Inflammatory macrophage treated with lipopolysaccharide for 4 hours (primary cell): Measurements from ENCODE around the gene RAB1A.
"Not testable (repeated sequence)": the region's sequence is repeated elsewhere in the genome, so short reads cannot be mapped to it uniquely, and the experiment has no call there.

ENCODE experiments used
- DNase-seq: peaks from one replicate; pipeline ENCODE4 v3.0.0-alpha.2; 2020

RAB1A gene

DNA sequence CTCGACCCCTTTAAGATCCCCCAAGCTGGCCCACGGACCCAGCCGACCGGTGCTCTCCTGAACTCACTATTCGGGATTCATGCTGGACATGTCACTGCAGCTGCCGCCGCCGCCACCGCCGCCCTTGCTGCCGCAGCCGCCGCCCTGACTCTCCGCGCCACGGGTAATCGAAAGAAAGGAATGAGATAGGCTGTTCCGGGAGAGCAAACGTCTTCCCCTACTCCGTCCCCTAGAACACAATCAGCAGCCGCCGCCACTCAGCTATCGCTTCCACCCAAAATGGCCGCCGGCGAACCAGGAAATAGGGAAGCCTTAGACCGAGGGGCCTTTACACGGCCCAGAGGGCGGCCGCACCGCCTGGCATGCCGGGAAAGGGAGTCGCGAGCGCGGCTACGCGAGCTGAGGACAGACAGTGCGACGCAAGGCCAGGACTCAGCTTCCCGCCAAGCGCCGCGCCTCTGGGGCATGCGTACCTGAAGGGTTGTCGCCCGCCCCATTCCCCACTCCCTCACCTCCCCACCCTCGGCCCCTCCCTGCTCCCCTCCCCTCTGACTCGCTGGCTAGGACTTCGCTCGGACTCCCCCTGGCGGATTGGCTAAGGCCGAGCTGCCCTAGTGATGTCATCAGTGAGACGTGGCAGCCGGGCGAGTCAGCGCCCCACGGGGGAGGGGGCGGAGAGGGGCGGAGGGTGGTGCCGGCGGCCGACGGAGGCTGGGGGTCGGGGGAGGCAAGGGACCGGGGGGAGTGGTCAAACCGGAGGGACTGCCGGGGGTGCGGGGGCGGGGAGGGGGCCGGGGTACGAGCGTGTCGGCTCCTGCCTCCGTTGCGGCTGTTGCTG is at the start of gene RAB1A:
RAB1A (minus strand) TSS at position 281 of the 838 bp plus-strand sequence; CDS start at position 90, 191 bp downstream.
- DNase-seq: peak; percentile 100

DNA sequence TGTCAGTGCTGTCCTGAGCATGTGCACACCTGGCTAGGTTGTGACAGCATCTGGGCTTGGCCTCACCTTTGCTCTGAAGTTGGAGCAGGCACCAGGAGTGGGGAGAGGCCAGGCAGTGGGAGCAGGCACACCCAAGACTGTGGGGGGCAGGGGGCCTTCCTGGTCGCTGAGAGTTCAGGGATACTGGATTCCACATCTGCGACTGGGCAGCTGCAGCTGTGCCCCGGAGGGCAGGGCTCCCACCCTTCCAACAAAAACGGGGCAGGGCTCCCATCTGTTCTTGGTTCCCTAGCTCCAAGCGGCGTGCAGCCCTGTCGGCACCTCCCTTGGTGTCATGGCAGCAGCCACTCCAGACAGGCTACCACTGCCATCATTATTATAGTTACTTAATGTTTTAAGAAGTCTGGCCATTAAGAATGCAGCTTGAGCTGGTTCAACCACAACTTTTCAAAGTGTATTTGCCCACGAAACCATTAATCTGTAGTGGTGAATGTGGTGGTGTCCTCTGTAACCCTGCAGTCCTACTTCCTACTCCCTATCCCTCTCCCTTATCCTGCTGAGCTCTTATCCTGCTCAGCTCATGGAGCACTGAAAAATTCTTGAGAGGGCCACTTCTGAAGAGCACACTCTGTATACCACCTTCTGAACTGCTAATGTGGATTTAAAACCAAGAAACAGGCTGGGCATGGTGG is 48.0 kb upstream of the RAB1A start:
- DNase-seq: no peak

GRCh38 chr2:65175894-65176530 is 46.1 kb upstream of the RAB1A start:
- DNase-seq: no peak

- not testable (repeated sequence) for DNase-seq
Measured at GRCh38 chr2:65174031-65174430, 44.1 kb upstream of the RAB1A start.

DNA sequence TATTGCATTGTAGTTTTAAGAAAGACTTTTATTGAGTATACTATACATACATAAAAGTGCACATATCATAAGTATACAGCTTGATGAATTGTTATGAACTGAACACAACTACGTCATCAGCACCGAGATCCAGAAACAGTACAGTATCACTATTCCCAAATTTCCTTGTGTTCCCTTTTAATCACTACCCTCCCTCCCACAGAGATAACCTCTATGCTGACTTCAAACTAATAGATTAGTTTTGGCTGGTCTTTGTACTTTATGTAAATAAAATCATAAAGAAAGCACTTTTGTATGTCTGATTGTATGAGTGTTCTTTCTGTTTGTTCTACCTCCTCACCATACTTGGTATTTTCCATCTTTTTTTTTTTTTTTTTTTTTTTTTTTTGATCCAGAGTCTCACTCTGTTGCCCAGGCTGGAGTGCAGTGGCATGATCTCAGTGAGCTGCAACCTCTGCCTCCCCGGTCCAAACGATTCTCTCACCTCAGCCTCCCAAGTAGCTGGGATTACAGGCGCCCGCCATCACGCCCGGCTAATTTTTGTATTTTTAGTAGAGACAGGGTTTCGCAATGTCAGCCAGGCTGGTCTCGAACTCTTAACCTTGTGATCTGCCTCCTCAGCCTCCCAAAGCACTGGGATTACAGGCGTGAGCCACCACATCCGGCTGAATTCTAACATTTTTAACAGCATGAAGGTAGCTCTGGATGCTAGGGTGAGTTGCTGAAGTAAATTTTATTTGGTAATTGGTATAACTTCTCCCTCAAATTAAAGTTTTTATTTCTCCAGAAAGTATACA is 43.3 kb upstream of the RAB1A start:
- no peak for DNase-seq

GRCh38 chr2:65170611-65171477 is 40.9 kb upstream of the RAB1A start:
- not testable (repeated sequence) for DNase-seq

DNA sequence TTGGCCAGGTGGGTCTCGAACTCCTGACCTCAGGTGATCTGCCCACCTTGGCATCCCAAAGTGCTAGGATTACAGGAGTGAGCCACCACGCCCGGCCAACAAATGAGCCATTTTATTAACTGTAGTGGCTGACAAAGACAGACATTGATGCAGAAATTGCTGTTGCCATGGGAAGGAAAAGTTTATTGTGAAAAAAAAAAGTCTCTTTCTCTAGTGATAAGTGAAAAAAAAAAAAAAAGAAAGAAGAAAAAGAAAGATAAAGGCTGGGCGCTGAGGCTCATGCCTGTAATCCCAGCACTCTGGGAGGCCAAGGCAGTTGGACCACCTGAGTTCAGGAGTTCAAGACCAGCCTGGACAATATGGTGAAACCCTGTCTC is 39.8 kb upstream of the RAB1A start:
- DNase-seq: no peak

DNA sequence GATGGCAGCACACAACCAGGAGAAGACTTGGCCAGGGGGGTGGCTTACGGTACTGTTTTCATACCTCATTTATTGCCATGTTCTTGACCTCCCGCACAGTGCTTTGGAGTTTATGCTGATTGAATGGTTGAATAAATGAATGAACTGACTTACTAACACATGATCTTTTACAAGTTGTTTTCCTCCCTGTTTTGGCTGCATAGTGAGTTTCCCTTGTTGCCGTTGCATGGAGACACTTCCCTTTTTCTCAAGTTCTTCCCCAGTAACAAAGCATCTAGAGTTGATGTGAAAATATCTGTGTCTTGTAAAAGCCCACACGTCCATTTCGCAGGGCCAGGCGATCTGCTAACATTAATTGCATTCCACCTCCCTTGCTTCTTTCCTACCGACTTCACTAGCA is 35.7 kb upstream of the RAB1A start:
- peak; percentile 85 for DNase-seq

DNA sequence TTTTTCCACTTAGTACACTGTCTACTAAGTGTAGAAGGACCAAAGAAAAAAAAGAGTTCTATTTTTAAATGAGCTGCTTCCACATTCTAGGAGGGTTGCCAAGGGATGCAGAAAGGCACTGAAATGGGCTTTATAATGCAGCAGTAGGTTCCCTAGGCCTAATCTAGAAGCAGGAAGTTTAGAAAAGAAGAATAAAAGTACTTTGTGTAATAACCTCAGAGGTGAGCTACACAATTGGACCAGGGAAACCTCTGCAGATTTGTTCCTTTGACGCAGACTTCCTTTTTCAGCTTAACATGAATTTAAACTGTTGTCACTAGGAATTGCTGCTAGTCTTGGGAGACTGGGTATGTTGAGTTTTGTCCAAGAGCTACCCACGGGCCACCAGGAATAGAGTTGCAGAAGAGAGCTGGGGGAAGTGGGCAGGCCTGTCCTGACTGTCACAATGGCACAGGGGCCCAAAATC is 34.6 kb upstream of the RAB1A start:
- peak; percentile 41 for DNase-seq

DNA sequence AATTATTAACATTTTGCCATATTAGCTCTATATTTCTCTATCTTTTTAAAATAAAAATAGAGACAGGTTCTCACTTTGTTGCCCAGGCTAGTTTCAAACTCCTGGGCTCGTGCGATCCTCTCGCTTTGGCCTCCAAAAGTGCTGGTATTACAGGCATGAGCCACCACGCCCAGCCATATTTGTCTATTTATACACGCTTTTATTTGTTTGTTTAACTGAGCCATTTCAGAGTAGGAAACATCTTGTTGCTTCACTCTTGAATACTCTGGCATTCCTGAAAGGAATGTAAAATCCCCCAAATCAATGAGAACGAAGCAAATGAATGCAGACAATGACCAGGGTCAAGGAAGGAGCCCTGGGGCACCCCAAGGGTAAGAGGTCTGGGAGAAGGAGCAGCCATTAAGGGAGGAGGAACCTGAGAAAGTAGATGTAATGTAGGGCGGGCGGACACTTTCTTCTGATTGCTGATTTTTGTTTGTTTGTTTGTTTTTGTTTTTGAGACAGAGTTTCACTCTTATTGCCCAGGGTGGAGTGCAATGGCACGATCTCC is 31.7 kb upstream of the RAB1A start:
- no peak for DNase-seq

DNA sequence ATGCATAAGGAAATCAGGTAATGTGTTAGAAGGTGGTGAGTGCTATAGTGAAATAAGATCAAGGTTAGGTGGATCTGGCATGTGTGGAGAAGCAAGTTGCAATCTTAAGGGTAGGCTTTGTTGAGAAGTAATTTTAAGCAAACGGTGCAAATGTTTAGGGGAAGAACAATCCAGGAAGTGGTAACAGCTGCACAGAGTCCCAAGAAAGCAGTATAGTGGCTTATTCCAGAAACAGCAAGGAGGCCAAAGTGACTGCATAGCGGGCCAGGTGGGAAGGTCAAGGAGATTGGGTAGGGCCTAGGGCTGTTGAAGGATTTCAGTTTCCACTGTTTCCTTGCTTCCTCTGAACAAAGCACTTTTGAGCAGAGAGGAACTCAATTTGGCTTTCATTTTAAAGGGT is 30.0 kb upstream of the RAB1A start:
- peak; percentile 25 for DNase-seq

DNA sequence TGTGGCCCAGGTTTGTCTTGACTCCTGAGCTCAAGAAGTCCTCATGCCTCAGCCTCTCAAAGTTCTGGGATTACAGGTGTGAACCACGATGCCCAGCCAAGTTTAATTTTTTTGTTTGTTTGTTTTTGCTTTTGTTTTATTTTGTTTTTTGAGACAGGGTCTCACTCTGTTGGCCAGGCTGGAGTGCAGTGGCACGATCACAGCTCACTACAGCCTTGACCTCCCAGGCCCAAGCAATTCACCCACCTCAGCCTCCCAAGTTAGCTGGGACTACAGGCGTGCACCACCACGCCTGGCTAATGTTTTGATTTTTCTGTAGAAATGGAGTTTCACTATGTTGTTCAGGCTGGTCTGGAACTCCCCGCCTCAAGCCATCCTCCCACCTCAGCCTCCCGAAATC is 29.4 kb upstream of the RAB1A start:
- DNase-seq: no peak

DNA sequence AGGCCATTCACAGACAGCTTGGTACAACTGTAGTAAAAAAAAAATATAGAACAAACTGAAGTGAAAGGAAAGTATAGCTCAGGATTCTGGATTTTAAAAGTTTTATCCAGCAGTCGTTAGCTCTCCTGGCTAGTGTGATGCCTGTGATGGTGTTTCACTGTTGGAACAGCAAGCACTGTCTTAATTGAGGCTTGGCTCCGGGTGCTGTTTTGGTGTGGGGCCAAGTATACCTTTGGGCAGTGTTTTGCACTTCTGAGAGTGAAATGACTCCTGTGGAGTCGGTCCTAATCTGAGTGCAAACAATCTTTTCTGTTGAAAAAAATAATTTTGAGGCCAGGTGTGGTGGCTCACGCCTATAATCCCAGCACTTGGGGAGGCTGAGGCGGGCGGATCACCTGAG is 28.7 kb upstream of the RAB1A start:
- no peak for DNase-seq

- not testable (repeated sequence) for DNase-seq
Measured at GRCh38 chr2:65157856-65158255, 27.9 kb upstream of the RAB1A start.

DNA sequence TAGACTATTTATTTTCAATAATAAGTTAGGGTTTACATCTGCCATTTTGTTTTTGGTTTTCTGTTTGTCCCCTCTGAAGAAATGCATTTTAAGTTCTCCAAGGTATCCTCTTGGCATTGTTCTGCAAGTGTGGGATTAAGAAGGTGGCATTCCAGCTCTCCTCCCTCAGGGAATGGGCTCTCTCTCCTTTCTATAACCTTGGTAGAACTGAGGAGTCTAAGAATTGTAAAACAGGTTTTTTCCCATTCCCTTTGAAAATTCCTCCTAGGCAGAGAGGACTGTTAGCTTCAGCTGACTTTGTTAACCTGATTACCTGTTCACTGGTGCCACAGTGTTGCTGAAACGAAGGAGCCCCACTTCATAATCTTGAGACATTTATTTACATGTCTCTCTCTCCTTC is 26.1 kb upstream of the RAB1A start:
- no peak for DNase-seq

DNA sequence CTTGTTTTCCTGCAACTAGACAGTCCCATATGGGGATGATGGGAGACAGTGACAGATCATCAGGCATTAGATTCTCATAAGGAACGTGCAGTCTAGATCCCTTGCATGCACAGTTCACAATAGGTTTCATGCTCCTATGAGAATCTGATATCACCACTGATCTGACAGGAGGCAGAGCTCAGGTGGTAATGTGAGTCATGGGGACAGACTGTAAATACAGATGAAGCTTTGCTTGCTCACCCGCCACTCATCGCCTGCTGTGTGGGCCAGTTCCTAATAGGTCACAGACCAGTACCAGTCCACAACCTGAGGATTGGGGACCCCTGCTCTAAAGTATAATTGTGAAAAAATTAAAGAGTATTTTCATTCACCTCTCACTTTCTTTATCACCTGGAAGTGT is 23.6 kb upstream of the RAB1A start:
- no peak for DNase-seq

- DNase-seq: no peak
Measured at GRCh38 chr2:65146078-65146477, 16.2 kb upstream of the RAB1A start.

- no peak for DNase-seq
Measured at GRCh38 chr2:65144571-65144970, 14.7 kb upstream of the RAB1A start.

GRCh38 chr2:65142515-65142914 is 12.6 kb upstream of the RAB1A start:
- peak; percentile 59 for DNase-seq

DNA sequence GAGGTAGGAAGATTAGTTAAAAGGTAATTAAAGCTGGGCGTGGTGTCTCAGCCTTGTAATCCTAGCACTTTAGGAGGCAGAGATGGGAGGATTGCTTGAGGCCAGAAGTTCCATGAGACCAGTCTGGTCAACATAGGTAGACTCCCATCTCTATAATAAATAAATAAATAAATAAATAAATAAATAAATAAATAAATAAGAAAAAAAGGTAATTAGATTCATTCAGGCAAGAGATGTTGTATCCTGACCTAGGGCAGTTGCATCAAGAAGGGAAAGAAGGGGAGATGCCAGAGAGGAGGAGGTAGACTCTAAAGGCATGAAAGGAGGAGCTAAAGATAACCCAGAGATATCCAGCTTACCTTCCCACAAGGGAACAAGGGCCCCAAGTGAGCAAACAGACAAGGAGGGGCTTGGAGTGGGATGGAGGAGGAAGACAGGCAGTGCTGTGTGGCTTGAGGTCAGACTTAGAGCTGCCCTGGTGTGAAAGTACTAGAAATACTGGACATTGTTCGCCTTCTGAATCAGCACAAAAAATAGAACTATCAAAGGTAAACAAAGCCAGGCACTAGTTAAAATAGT is 7.4 kb upstream of the RAB1A start:
- DNase-seq: no peak

- DNase-seq: peak; percentile 31
Measured at GRCh38 chr2:65136253-65136652, 6.3 kb upstream of the RAB1A start.
